ENCODE results near the gene KCNJ6. TPM values are rescaled to one million over a fixed set of nuclear protein-coding genes. Genes with fewer than 3 reads are reported as not detected.

KCNJ6 gene
- polyA plus RNA-seq, 1 of the 3 experiments (the other 2 are of a cell fraction): not detected

DNA sequence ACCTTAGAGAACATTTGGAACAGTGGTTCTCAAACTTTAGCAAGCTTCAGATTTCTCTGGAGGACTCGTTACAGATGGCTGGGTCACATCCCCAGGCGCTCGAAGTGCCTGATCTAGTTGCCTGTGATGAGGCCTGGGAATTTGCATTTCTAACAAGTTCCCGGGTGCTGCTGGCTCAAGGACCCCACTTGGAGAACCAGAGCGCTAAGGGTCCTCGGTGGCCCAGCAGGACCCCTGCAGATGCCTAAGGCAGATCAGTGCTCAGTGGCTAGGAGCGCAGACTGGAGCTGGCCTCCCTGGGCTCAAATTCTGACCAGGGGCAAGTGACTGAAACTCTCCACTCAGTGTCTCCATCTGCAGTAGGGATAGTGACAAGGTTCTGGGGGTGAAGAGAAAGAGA, 341.5 kb downstream of the KCNJ6 start:
- Histone ChIP-seq H3K9ac (no peak overlapping the region), H3K4me2 (no peak overlapping the region), H3K9me3 (no peaks in the 10 kb centered on the region), H3K4me3 (ENCODE audit: low read depth in 2 of 2, low read length in 1 of 2) (no peak overlapping the region), H3K27ac (ENCODE audit: low read depth in 2 of 2, low read length in 1 of 2) (no peak overlapping the region), H3K27me3 (ENCODE audit: insufficient read depth) (0 out of 2 replicates have a peak, but pooled peaks cover 6% of the 10 kb centered on the region), H3K79me2 (ENCODE audit: insufficient read depth) (no peaks in the 10 kb centered on the region), H4K20me1 (ENCODE audit: insufficient read depth) (no peaks in the 10 kb centered on the region), H2AFZ (ENCODE audit: low read depth) (no peak overlapping the region), H3K9me2 (no peaks in the 10 kb centered on the region), H3K4me1 (ENCODE audit: control insufficient read depth in 1 of 2, insufficient read depth in 2 of 2, low read depth in 1 of 2, low read length in 1 of 2) (no peaks in the 10 kb centered on the region), H3K36me3 (replicated peaks in 1 of 2; ENCODE audit: control insufficient read depth in 1 of 2, insufficient read depth in 2 of 2, low read length in 1 of 2) (no peaks in the 10 kb centered on the region), H3F3A (replicated peaks; ENCODE audit: insufficient read depth) (no peaks in the 10 kb centered on the region)
- no peak for DNase-seq
- POLR2A ChIA-PET: no interaction called here
- CTCF ChIA-PET: interaction anchor here (0.7 to 1.0 kb wide), 2 partner anchors 9 to 45 kb away, joined by 3 read pairs; no protein-coding TSS in a partner anchor
- 100% methylated on average over 1 of the region's 7 CpGs for WGBS (ENCODE audit: low lambda C conversion rate)
- no peak for TF ChIP-seq NFIC (IDR thresholded peaks at IDR 0.05; ENCODE audit: borderline replicate concordance)
- no peak for TF ChIP-seq FOXM1 (IDR thresholded peaks at IDR 0.05; ENCODE audit: low read depth)
- no peak for TF ChIP-seq POLR2AphosphoS5 (IDR thresholded peaks at IDR 0.05; ENCODE audit: low read depth, low read length)
- TF ChIP-seq FOXJ3 (CRISPR knock-in tag; IDR thresholded peaks at IDR 0.05): no peak
- TF ChIP-seq EP300 (IDR thresholded peaks at IDR 0.05; ENCODE audit: borderline replicate concordance in 1 of 2, low read depth in 1 of 2, low read length in 1 of 2): no peak

DNA sequence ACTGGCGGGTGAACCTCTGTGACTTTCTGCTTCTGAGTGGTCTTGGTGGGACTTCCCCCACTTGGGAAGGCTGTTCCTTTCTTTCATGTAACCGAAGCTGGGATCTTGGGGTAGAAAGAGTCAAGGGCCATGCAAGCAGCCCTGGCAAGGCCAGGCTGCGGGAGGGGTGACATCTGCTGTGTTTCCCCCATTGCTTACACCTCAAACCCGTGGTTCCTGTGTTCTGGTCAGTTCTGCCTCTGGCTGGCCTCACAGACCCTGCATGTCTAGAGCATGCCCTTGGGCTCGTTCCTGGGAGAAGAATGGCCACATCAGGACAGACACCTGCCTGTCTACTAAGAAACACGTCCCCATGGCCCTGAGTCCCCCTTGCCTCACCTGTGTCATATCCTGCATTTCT, 341.9 kb downstream of the KCNJ6 start:
- 64% methylated on average over 5 of the region's 6 CpGs for WGBS (ENCODE audit: low lambda C conversion rate)
- Histone ChIP-seq H2AFZ (ENCODE audit: low read depth) (no peak overlapping the region), H4K20me1 (ENCODE audit: insufficient read depth) (no peaks in the 10 kb centered on the region), H3F3A (replicated peaks; ENCODE audit: insufficient read depth) (no peaks in the 10 kb centered on the region), H3K9ac (no peak overlapping the region), H3K9me2 (no peaks in the 10 kb centered on the region), H3K4me2 (no peak overlapping the region), H3K9me3 (no peaks in the 10 kb centered on the region), H3K27me3 (ENCODE audit: insufficient read depth) (0 out of 2 replicates have a peak, but pooled peaks cover 6% of the 10 kb centered on the region), H3K36me3 (replicated peaks in 1 of 2; ENCODE audit: control insufficient read depth in 1 of 2, insufficient read depth in 2 of 2, low read length in 1 of 2) (no peaks in the 10 kb centered on the region), H3K4me3 (ENCODE audit: low read depth in 2 of 2, low read length in 1 of 2) (no peak overlapping the region), H3K27ac (ENCODE audit: low read depth in 2 of 2, low read length in 1 of 2) (no peak overlapping the region), H3K79me2 (ENCODE audit: insufficient read depth) (no peaks in the 10 kb centered on the region), H3K4me1 (ENCODE audit: control insufficient read depth in 1 of 2, insufficient read depth in 2 of 2, low read depth in 1 of 2, low read length in 1 of 2) (no peaks in the 10 kb centered on the region)
- CTCF ChIA-PET: interaction anchor here (1.0 to 1.9 kb wide), 2 partner anchors 9 to 11 kb away, joined by 3 to 8 read pairs; no protein-coding TSS in a partner anchor
- no peak for DNase-seq
- TF ChIP-seq YY1 (IDR thresholded peaks at IDR 0.05; ENCODE audit: low read depth) (no peak), GABPA (IDR thresholded peaks at IDR 0.05; ENCODE audit: low read depth) (no peak), EP300 (IDR thresholded peaks at IDR 0.05; ENCODE audit: borderline replicate concordance in 1 of 2, low read depth in 1 of 2, low read length in 1 of 2) (no peak), CHD2 (IDR thresholded peaks at IDR 0.05; ENCODE audit: low read length, partially characterized antibody) (no peak), MXI1 (IDR thresholded peaks at IDR 0.05; ENCODE audit: low read depth, low read length) (no peak), SIN3A (IDR thresholded peaks at IDR 0.05; ENCODE audit: borderline replicate concordance, low read depth, low read length) (no peak), GATA2 (CRISPR knock-in tag; IDR thresholded peaks at IDR 0.05) (no peak), FOSL2 (IDR thresholded peaks at IDR 0.05; ENCODE audit: borderline replicate concordance, low read depth) (no peak), RFX5 (IDR thresholded peaks at IDR 0.05; ENCODE audit: low read length) (no peak), ELF1 (IDR thresholded peaks at IDR 0.05) (no peak), NFIC (IDR thresholded peaks at IDR 0.05; ENCODE audit: borderline replicate concordance) (no peak)
- TF ChIP-seq, protein P1, sequence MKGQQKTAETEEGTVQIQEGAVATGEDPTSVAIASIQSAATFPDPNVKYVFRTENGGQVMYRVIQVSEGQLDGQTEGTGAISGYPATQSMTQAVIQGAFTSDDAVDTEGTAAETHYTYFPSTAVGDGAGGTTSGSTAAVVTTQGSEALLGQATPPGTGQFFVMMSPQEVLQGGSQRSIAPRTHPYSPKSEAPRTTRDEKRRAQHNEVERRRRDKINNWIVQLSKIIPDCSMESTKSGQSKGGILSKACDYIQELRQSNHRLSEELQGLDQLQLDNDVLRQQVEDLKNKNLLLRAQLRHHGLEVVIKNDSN (IDR thresholded peaks at IDR 0.05; ENCODE audit: borderline replicate concordance, low read depth): no peak
- TF ChIP-seq, protein P2, sequence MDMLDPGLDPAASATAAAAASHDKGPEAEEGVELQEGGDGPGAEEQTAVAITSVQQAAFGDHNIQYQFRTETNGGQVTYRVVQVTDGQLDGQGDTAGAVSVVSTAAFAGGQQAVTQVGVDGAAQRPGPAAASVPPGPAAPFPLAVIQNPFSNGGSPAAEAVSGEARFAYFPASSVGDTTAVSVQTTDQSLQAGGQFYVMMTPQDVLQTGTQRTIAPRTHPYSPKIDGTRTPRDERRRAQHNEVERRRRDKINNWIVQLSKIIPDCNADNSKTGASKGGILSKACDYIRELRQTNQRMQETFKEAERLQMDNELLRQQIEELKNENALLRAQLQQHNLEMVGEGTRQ (IDR thresholded peaks at IDR 0.05; ENCODE audit: borderline replicate concordance, low read depth, low read length): no peak
- TF ChIP-seq, protein P3, sequence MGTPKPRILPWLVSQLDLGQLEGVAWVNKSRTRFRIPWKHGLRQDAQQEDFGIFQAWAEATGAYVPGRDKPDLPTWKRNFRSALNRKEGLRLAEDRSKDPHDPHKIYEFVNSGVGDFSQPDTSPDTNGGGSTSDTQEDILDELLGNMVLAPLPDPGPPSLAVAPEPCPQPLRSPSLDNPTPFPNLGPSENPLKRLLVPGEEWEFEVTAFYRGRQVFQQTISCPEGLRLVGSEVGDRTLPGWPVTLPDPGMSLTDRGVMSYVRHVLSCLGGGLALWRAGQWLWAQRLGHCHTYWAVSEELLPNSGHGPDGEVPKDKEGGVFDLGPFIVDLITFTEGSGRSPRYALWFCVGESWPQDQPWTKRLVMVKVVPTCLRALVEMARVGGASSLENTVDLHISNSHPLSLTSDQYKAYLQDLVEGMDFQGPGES (IDR thresholded peaks at IDR 0.05; ENCODE audit: low read depth, low read length): no peak
- TF ChIP-seq, protein P4, sequence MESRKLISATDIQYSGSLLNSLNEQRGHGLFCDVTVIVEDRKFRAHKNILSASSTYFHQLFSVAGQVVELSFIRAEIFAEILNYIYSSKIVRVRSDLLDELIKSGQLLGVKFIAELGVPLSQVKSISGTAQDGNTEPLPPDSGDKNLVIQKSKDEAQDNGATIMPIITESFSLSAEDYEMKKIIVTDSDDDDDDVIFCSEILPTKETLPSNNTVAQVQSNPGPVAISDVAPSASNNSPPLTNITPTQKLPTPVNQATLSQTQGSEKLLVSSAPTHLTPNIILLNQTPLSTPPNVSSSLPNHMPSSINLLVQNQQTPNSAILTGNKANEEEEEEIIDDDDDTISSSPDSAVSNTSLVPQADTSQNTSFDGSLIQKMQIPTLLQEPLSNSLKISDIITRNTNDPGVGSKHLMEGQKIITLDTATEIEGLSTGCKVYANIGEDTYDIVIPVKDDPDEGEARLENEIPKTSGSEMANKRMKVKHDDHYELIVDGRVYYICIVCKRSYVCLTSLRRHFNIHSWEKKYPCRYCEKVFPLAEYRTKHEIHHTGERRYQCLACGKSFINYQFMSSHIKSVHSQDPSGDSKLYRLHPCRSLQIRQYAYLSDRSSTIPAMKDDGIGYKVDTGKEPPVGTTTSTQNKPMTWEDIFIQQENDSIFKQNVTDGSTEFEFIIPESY (IDR thresholded peaks at IDR 0.05; ENCODE audit: borderline replicate concordance, low read depth): no peak
- POLR2A ChIA-PET: no interaction called here
